ENCODE results near the gene PRR13.
"Not testable (repeated sequence)": the region's sequence is repeated elsewhere in the genome, so short reads cannot be mapped to it uniquely, and the experiment has no call there.

GRCh38 chr12:53481458-53481857, 39.9 kb downstream of the PRR13 start:
- TF ChIP-seq ZNF7, SP2 (CRISPR knock-in tag; IDR thresholded peaks at IDR 0.05): not testable (repeated sequence)

All from HepG2 (cell line).